Activated naive CD4-positive, alpha-beta T cell treated with Interleukin-2 at 50 U/mL for 16 hours (primary cell): ENCODE measurements around the gene LFNG.

ENCODE experiments used
- DNase-seq: peaks from one replicate; pipeline ENCODE4 v3.0.0-alpha.2; 2020

LFNG gene

DNA sequence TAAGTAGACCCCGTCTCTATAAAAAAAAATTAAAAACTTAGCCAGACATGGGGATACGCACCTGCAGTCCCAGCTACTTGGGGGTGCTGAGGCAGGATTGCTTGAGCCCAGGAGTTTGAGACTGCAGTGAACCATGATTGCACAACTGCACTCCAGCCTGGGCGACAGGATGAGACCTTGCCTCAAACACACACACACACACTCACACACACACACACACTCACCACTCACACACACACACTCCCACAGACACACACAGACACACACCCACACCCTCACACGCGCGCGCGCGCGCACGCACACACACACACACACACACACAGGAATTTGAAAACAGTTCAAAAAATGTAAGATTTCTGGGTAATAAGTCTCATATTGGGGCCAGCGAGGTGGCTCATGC is 34.7 kb upstream of the LFNG start:
- DNase-seq, result no peak

DNA sequence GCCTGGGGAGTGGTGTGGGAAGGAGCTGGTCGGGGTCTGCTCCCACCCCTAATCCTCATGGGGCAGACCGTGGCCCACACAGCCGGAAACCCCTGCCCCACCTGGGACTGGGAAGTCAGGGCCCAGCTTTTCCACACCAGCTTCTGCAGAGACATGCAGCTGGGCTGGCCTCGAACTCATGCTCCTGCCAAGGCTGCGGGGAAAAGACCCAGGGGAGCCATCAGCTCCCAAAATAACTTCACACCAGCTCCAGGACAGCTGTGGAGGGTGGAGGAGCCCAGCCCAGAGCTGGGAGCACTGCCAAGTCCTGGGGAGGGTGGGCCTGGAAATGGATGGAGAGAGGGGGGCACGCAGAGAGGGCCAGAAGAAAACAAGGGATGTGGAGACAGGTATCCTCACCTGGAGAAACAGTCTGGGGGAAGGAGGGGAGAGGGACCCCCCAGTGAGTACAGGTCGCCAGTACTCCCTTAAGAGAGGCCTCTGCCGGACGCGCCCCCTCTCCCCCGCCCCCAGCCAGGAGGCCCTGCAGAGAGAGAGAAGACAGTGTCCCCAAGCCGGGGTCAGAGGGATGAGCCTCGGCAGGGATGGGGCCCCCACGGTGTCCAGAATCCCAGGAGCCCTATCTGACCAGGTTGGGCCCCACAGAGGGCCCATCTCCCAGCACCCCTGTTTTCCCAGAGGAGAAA is 31.8 kb upstream of the LFNG start:
- no peak for DNase-seq

DNA sequence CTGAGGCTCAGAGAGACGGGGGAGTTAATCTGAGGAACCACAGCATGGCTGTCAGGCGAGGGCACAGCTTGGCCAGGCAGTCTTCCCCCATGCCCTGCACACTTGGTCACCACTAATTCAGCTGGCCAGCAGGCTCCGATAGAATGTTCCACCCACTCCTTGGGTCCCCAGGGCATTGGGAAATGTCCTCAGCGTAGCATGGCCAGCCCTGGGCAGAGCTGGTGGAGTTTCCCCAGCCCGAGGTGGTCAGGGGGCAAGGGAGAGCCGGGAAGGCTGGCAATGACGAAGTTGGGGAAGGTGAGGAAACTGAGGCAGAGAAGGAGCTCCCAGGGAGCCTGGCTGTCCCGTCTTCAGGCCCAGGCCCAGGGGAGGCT is 31.3 kb upstream of the LFNG start:
- no peak for DNase-seq

DNA sequence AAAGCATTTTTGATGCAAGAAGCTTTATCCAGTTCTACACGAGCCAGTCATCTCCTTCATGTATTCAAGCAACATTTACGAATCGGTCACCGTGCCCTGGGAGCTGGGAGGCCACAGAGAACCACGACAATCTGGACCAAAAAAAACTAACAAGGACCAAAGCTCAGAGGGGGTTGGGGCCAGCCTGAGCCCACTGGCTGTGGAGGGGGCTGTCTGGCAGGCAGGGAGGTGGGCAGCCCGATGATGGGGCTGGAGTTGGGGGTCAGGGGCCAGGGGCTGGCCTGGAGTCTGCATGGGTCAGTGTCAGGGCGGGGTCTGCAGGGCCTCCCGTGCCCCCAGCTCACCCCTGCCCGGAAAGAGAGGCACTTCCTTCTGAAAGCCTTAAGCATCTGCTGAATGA is 30.9 kb upstream of the LFNG start:
- no peak for DNase-seq

DNA sequence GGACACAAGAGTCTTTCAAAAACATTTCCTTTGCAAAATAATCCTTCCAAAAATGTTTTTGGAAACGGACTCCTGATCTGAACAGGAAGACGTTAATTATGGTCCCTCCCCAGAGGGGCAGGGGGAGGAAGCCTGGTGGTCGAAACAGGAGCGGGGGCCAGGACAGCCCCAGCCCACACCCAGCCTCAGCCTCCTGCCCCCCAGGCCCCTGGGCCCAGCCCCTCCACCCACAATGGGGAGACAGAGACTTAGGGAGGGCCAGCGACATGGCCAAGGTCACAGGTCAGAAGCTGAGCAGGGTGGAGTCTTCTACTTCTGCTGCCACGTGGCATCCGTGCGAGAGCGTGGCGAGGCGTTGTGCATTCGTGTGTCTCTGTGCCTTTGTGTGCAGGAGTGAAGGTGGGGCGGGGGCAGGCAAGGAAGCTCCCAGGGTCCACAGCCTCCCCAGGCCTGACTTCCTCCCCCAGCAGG is 29.4 kb upstream of the LFNG start:
- no peak for DNase-seq

DNA sequence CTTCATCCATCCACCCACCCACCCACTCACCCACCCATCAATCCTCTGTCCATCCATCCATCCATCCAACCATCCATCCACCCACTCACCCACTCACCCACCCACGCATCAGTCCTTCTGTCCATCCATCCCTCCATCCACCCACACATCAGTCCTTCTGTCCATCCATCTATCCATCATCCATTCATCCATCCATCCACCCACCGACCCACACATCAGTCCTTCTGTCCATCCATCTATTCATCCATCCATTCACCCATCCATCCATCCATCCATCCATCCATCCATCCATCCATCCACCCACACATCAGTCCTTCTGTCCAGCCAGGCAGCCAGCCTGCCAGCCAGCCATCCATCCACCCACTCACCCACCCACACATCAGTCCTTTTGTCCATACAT is 27.5 kb upstream of the LFNG start:
- DNase-seq, result no peak

DNA sequence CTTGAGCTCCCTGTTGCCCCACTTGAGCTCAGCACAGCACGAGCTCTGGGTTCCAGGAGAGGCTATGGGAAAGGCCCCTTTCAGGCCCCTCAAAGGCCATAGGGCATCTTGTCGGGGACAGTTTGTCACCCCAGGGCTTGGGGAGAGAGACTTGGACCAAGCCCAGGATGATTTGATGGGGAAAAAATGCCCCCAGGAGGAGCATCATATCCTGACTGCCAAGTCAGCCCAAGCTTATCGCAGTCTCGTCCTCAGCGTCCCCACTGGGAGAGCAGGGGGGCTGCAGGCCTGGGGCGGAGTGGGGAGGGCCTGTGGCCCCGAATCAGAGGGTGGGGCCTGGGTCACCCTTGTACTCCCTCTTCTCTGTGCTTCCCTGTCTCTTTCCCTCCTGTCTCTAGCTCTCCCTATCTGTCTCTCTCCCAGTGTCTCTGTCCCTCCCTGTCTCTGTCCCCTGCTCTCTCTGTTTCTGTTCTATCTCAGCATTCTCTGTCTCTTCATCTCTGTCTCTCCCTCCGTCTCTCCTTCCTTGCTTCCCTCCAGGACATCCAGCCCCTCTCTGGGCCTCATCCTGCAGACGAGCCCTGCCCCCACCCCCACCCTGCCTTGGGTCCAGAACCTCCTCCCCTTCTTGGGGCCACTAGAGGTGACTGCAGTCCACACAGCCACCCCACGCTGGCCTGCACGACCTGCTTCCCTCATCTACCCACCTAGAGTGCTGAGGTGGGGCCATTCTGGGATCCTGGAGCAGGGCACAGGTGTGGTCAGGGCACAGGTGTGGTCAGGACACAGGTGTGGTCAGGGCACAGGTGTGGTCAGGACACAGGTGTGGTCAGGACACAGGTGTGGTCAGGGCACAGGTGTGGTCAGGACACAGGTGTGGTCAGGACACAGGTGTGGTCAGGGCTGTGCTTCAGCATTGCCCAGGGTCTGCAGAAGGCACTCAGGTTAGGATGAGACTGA is 26.1 kb upstream of the LFNG start:
- DNase-seq, result no peak

DNA sequence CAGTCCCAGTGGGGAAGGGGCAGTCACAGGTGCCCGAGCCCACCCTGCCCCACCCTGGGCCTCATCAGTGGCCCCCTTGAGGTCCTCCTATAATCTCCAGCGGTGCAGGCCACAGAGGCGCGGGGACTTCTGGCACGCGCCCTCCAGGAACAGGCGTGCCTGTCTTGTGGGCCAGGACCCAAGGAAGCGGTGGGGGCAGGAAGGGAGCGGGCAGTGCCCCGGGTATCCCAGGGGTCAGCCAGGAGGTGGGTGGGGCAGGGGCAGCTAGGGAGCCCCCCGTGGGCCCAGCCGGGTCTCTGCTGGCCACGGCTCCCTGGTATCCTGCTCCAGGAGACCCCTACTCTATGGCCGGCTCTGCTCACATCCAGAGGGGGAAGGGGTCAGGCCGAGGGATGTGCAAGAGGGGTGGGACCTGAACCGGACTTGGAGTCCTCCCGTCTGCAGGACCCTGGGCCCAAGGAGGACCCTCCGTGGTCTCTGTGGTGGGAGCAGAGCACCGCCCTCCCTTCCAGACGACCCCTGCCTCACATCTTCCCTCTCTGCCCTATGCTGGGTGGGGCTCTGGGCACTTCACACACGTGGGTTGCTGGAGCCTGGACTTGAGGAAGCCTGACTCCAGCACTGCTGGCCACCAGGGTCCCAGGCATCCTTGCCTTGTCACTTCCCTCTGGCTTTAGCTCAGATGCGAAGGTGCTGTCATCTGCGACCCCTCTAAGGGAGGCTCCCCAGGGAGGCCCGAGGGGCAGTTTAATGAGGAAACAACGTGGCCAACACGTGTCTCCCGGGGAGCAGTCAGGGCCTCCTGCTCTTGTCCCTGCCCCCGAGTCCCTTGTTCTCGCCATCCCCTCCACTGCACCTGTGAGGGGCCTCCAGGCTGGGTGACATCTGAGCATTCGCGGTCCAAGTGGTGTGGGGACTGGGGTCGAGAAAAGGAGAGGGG is 25.1 kb upstream of the LFNG start:
- no peak for DNase-seq

DNA sequence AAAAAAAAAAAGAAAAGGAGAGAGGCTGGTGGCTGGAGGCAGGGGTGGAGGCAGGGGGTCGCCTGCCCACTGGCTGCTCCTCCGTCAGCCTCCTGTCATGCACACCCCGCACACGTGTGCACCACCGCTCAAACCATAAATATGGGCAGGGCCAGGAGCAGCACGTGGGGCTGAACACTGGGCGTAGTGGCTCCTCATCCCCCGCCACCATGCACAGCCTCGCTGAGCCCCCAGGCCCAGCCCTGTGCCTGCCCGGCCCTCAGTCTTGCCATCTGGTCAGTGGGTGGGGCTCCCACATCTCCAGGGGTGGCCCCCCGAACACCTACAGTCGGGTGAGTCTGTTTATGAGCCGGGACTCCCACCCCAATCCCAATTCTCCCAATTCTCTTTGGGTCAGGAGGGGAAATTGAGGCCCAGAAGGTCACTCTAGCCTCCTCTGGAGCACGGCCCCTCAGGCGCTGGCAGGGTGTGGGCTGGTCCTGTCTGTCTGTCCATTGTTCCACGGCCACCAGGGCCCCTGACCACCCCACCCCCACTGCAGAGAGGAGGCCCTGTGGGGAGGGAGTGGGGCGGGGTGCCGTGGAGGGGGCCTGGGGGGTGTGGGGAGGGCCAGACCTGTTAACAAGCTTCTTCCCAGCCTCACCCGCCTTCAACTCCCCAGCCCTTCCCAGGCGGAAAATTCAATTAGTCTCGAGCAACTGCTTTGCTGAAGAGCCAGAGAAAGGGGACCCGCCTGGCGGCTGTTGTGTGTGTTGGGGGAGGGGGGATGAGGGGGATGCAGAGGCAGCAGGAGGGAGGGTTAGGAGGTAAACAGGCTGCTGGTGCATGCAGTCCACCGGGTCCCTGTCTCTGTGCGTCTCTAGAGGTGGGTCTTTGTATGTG is 23.9 kb upstream of the LFNG start:
- DNase-seq, result no peak

DNA sequence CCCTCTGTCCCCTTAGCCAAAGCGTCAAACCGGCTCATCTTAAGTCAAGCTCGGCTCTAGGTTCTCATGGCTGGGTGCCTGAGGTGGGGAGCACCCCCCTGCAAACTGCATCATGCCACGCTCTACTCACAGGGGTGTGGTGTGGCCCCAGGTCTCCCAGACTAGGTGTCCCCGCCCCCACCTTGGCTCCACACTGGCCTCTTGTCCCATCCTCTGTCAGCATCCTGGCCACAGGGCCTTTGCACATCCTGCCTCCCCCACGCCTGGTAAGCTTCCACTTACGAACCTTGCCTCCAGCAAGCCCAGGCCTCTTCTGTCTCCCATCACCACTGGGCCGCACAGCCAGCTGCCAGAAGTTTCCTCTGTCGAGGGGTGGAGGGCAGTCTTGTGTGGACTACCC is 23.2 kb upstream of the LFNG start:
- DNase-seq, result no peak

DNA sequence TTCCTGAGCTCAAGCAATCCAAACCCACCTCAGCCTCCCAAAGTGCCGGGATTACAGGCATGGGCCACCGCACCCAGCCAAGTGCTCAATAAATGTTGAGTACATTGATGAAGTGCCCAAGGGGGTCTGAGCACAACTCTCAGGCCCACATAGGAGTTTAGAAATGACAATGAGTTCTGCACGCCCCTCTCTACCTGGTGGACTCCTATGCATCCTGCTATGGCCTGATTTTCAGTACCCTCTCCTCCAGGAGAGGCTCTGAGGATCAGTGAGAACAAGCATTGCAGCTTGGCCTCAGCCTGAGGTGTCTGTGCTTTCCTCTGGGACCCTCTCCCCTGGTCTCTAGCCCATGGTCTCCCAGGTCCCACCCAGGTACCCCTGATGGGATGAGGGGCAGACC is 22.5 kb upstream of the LFNG start:
- DNase-seq, result no peak

DNA sequence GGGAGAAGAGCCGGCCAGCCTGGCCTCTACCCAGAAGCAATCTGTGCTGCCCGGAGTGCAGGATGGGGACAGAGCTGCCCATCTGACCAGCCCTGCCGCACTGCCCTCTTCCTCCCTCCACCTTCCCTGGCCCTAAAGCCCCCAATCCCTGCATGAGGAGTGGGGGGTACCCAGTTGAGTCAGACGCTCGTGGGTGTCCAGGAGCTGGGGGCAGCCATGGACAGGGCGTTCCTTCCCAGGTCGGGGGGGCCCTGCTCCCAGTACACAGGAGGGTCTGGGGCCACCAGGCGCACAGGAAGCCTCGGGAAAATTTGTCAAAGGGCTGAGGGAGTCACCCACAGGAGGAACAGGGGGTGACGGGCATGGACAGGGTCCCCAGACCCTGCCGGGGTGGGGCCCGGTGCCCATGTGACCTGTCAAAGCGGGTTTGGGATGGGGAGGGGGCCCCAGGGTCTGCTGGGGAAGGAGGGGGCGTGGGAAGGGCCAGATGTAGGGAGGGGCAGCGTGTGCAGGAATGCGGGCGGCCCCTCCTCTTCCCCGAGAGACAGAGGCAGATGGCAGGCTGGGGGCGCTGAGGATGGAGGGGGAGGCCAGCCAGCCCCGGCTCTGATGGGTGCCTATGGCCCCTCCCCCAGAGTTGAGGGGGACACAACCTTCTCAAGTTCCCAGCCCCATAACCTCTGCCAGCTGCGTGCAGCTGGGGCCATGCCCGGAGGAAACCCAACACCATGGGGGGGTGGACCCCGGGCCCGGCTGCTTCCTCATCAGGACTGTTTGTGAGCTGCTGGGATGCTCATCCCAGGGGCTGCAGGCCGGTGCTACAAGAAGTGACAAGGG is 21.9 kb upstream of the LFNG start:
- DNase-seq, result no peak

DNA sequence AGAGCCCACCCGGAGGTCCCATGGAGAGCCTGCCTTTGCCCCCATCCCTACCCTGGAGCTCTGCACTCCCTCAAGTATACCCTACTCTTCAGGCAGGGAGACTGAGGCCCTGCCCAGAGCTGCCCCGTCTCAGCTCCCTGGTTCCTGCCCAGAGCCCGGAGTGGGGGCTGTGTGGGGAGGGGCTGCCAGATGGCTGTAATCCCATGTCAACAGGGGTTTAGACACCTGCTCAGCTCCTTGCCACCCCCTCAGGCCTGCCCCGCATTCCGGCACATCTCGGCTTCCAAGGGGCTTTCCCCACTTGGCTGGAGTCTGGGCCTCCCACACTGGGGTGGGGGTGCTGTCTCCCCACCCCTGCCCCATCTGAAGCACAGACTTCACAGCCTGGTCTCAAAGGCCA is 20.9 kb upstream of the LFNG start:
- no peak for DNase-seq

DNA sequence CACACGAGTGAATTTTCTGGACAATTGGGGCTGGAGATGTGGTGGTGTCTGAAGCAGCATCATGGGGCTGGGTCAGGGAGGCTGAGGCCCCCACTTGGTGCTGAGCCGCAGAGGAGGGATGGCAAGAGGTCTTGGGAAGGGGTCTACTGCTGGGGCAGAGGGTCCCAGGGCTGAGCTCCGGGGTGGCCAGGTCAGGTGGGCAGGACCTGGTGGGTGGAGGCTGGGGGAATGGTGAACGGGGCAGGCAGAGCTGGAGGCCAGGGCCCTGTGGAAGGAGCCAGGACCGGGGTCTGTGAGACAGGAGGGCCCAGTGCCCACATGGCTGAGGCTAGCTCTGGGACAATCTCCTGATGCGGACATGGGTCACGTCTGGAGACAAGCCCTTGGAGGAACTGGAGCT is 20.4 kb upstream of the LFNG start:
- no peak for DNase-seq

DNA sequence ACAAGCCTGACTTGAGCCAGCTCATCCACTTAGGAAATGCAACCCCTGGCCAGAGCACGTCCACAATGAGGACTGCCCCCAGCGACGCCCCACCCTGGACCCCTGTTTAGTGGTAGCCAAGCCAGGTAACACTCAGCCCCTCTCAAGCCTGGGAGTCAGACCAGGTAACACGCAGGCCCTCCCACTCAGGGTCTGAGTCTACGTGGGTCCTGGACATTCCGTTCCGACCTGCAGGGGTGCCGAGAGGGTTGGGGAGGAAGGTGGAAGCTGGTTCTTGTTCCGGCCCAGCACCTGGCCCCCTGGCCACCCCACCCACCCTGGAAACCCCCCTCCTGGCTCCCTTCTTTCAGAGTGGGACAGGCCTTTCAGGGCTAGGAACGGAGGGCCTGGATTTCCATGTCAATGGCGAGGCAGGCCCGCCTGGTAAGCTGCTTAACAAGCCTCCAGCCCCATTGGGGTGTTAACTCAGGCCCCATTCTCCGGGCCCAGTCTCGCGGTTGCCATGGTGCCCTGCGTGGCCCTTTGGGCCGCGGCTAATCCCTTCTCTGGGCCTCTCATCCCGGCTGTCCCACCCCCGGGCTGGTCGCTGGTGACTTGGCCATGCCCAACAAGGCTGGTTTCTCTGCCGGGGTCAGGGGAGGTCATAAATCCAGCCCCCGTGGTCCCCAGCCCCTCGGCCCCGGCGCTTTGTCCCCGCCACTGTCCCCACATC is 19.7 kb upstream of the LFNG start:
- no peak for DNase-seq

DNA sequence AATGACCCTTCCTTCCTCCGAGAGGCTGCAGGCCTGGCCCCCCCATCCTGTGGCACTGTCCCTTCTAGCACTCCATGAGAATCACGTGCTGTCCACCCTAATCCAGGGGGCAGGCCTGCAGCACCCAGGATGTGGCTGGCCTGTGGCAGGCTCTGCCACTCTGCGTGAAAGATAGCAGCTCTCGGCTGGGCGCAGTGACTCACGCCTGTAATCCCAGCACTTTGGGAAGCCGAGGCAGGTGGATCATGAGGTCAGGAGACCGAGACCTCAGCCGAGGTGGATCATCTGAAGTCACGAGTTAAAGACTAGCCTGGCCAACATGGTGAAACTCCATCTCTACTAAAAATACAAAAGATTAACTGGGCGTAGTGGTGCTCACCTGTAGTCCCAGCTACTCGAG is 18.9 kb upstream of the LFNG start:
- DNase-seq, result no peak

DNA sequence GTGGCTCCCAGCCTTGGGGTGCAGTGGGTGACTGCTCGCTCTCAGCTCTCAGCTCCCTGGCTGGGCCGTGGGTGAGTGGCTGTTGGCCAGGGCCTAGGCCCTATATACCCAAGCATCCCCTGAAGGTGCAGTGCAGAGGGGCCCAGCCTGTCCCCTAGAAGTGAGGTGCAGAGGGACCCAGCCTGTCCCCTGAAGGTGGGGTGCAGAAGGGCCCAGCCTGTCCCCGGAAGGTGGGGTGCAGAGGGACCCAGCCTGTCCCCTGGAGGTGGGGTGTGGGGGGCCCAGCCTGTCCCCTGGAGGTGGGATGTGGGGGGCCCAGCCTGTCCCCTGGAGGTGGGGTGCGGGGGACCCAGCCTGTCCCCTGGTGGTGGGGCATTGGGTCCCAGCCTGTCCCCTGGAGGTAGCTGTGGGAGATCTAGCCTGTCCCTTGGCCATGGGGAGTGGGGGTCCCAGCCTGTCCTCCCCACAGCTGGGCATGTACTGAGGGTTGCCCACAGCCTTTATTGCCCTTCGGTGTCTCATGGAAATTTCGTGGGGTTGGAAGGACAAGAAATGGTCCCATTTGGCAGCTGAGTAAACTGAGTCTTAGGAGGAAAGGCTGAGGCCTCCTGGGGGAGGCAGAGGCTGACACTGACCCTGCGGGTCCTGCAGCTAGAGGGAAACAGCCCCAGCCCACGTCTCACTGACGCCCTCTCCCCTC is 17.5 kb upstream of the LFNG start:
- no peak for DNase-seq

DNA sequence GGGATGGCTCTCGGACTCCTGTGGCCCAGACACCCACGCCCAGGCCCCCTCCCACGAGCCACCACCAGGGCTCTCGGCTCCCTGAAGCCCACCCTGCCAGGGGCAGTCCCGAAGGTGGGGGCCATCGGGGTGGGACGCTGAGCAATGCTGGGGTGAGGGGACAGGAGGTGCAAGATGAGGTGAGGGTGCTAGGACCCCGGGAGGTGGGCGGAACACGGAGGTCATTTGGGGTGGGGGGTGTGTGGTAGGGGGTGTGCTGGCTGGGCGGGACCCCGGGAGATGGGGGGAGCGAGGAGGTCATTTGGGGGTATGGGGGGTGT is 17.0 kb upstream of the LFNG start:
- no peak for DNase-seq

DNA sequence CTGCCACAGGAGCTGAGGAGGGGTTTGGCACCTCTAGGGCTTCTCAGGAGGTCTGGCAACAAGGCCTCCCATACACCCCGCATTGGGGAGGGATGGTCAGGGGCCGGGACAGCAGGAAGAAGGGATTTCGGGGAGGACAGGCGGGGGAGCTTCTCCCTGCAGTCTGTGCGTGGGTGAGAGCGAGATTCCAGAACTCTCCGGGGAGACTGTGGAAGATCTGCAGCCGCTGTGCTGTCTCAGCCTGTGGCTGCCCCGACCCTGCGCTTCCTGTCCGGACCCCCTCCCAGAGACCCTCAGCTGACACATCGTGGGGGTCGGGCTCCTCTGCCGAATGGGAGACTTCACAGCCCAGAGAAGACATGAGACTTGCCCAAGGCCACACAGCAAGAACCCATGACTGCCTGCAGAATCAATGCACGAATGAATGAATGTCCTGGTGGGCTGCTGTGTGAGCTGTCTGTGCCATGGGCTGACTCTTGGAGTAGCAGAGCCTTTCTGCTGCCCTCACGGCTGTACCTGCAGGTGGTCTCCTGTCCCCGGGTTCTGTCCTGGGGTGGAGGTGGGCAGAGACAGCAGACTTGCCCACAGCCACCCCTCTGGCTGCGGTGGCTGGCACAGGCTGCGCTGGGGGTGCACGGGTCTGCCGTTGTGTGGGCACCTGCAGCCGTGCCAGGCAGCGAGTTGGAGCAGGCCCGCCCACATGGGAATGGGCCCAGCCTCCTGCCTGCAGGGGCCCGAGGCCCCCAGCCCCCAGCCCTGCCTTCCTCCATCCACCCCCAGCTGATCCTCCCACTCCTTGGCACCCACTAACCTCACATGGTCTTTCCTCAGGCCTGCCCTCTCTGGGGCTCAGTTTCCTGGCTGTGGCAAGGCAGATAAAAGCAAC is 16.3 kb upstream of the LFNG start:
- DNase-seq, result no peak
